Type B pancreatic cell (in vitro differentiated cells): ENCODE measurements around the gene TECRL. TPM values are rescaled to one million over a fixed set of nuclear protein-coding genes. Genes with fewer than 3 reads are reported as not detected.

ENCODE experiments used
- DNase-seq: peaks from one replicate; pipeline ENCODE4 v3.0.0; 2021; ENCODE audit warnings: mixed read lengths; ENCODE audit not compliant: unreplicated experiment; ENCODE audit errors: extremely low spot score
- H3K27ac Mint-ChIP-seq: 2 replicates; pipeline ENCODE4 v1.8.0; 2021; ENCODE audit warnings: mild to moderate bottlenecking, mixed read lengths
- H3K27me3 Mint-ChIP-seq: 2 replicates; pipeline ENCODE4 v1.8.0; 2021; ENCODE audit warnings: mixed read lengths
- H3K36me3 Mint-ChIP-seq: 2 replicates; pipeline ENCODE4 v1.8.0; 2021; ENCODE audit warnings: mixed read lengths
- H3K4me1 Mint-ChIP-seq: one replicate; pipeline ENCODE4 v1.8.0; 2021; ENCODE audit warnings: mixed read lengths; ENCODE audit not compliant: unreplicated experiment
- H3K4me3 Mint-ChIP-seq: 2 replicates; pipeline ENCODE4 v1.8.0; 2021; ENCODE audit warnings: mild to moderate bottlenecking, mixed read lengths
- H3K9me3 Mint-ChIP-seq: 2 replicates; pipeline ENCODE4 v1.8.0; 2021; ENCODE audit warnings: mixed read lengths
- long read RNA-seq: library from polyadenylated mRNA; unstranded; transcript quantifications from one replicate; pipeline ENCODE4 v2.0.0, GENCODE V29; 2020
- total RNA-seq: library from RNA; stranded (reverse); gene quantifications from 2 replicates; pipeline ENCODE4 v1.2.1, GENCODE V29; 2021; ENCODE audit warnings: low replicate concordance
- TF ChIP-seq, protein P1 (sequence below): fragments of 200-600 bp; sonication (generic); conservative IDR thresholded peaks from 2 replicates; pipeline ENCODE4 v1.5.0; 2021; ENCODE audit warnings: antibody characterized with exemption, mild to moderate bottlenecking

TECRL gene, protein sequence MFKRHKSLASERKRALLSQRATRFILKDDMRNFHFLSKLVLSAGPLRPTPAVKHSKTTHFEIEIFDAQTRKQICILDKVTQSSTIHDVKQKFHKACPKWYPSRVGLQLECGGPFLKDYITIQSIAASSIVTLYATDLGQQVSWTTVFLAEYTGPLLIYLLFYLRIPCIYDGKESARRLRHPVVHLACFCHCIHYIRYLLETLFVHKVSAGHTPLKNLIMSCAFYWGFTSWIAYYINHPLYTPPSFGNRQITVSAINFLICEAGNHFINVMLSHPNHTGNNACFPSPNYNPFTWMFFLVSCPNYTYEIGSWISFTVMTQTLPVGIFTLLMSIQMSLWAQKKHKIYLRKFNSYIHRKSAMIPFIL
- 1.5 TPM in 1 of 2 replicates, not detected in the other for total RNA-seq
- long read RNA-seq = 0 reads

GRCh38 chr4:64409300-64409699, at the start of gene TECRL:
TSS of gene TECRL (minus strand) at chr4:64409450. CDS start at chr4:64409351, 99 bp downstream.
- DNase-seq = no peak
- no peak within 1 kb of the TSS for H3K27ac Mint-ChIP-seq
- TF ChIP-seq, protein P1, sequence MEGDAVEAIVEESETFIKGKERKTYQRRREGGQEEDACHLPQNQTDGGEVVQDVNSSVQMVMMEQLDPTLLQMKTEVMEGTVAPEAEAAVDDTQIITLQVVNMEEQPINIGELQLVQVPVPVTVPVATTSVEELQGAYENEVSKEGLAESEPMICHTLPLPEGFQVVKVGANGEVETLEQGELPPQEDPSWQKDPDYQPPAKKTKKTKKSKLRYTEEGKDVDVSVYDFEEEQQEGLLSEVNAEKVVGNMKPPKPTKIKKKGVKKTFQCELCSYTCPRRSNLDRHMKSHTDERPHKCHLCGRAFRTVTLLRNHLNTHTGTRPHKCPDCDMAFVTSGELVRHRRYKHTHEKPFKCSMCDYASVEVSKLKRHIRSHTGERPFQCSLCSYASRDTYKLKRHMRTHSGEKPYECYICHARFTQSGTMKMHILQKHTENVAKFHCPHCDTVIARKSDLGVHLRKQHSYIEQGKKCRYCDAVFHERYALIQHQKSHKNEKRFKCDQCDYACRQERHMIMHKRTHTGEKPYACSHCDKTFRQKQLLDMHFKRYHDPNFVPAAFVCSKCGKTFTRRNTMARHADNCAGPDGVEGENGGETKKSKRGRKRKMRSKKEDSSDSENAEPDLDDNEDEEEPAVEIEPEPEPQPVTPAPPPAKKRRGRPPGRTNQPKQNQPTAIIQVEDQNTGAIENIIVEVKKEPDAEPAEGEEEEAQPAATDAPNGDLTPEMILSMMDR = no peak
- no peaks in the 10 kb centered on the region for H3K4me1 Mint-ChIP-seq
- no peak within 1 kb of the TSS for H3K4me3 Mint-ChIP-seq
- no peaks in the 10 kb centered on the region for H3K27me3 Mint-ChIP-seq
- no peaks in the 10 kb centered on the region for H3K9me3 Mint-ChIP-seq
- H3K36me3 Mint-ChIP-seq = no peaks in the 10 kb centered on the region

GRCh38 chr4:64432674-64433073, 23.4 kb upstream of the TECRL start:
- TF ChIP-seq, protein P1 = no peak
- DNase-seq = no peak
- H3K27me3 Mint-ChIP-seq = no peaks in the 10 kb centered on the region
- H3K9me3 Mint-ChIP-seq = peaks cover 8% of the 10 kb centered on the region
- H3K4me1 Mint-ChIP-seq = no peaks in the 10 kb centered on the region
- no peaks in the 10 kb centered on the region for H3K36me3 Mint-ChIP-seq
- H3K27ac Mint-ChIP-seq = no peak overlapping the region
- H3K4me3 Mint-ChIP-seq = no peak overlapping the region

DNA sequence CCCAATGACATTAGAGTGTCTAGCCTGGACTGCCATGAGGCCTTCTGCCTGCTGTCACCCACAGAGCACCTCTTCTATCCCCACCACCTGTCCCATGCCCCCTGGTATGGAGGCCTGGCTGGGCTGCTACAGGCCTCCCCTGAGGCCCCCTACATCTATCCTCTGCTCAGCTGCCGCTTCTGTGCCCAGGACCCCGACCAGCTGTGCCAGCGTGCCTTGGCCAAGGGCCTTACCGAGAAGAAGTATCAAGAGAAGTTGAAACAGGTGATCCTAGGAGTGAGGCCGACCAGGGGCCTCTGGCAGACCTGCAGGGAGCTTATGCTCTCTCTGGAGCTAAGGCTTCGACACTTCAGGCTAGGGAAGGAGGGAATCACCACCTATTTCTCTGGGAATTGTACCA, 21.7 kb upstream of the TECRL start:
- no peaks in the 10 kb centered on the region for H3K27me3 Mint-ChIP-seq
- H3K36me3 Mint-ChIP-seq = no peaks in the 10 kb centered on the region
- no peak for DNase-seq
- TF ChIP-seq, protein P1 = no peak
- peaks cover 8% of the 10 kb centered on the region for H3K9me3 Mint-ChIP-seq
- H3K4me3 Mint-ChIP-seq = no peak overlapping the region
- H3K27ac Mint-ChIP-seq = no peak overlapping the region
- no peaks in the 10 kb centered on the region for H3K4me1 Mint-ChIP-seq

- H3K4me1 Mint-ChIP-seq = no peaks in the 10 kb centered on the region
- H3K36me3 Mint-ChIP-seq = no peaks in the 10 kb centered on the region
- H3K27ac Mint-ChIP-seq = no peak overlapping the region
- H3K4me3 Mint-ChIP-seq = no peak overlapping the region
- H3K9me3 Mint-ChIP-seq = no peaks in the 10 kb centered on the region
- DNase-seq = no peak
- no peaks in the 10 kb centered on the region for H3K27me3 Mint-ChIP-seq
- TF ChIP-seq, protein P1 = no peak
Observed at GRCh38 chr4:64417974-64418373, 8.7 kb upstream of the TECRL start.

DNA sequence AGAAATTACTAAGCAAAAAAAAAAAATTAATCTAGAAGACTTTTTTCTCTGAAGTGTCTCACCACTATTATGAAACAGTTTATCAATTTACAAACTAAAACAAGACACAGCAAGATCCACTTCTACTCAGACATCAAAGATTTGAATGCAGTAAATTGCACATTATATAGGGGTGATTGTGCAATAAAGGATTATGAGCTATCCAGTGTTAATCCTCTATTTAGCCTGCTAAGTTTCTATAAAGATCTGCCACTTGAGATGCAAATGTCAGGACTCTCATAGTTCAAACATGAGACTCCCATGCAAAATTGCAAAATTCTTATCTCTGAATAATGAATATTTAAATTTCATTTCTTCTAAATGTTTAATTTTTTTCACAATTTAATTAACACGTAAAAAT, 2.2 kb downstream of the TECRL start:
- H3K9me3 Mint-ChIP-seq = no peaks in the 10 kb centered on the region
- H3K27me3 Mint-ChIP-seq = no peaks in the 10 kb centered on the region
- no peak for DNase-seq
- TF ChIP-seq, protein P1 = no peak
- H3K36me3 Mint-ChIP-seq = no peaks in the 10 kb centered on the region
- no peak overlapping the region for H3K4me3 Mint-ChIP-seq
- no peaks in the 10 kb centered on the region for H3K4me1 Mint-ChIP-seq
- no peak overlapping the region for H3K27ac Mint-ChIP-seq
